Raji (cell line): ENCODE data around the gene CLEC9A.

Experiments
- POLR2A ChIP-seq: IDR thresholded peaks from 2 replicates; pipeline ENCODE4 v1.6.1; 2011; ENCODE audit warnings: low read depth, low read length, control low read depth; ENCODE audit not compliant: insufficient read depth

Gene CLEC9A

DNA sequence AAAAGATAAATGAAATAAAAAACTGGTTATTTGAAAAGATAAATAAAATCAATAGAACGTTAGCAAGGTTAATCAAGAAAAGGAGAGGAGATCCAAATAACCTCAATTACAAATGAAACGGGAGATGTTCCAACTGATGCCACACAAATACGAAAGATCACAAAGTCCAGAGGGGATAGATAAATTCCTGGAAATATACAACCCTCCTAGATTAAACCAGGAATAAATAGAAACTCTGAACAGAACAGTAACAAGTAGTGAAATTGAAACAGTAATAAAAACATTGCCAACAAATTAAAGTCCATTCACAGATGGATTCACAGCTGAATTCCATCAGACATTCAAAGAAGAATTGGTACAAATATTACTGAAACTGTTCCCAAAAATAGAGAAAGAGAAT lies 55.9 kb downstream of the CLEC9A start:
- TF ChIP-seq POLR2A = no peak

DNA sequence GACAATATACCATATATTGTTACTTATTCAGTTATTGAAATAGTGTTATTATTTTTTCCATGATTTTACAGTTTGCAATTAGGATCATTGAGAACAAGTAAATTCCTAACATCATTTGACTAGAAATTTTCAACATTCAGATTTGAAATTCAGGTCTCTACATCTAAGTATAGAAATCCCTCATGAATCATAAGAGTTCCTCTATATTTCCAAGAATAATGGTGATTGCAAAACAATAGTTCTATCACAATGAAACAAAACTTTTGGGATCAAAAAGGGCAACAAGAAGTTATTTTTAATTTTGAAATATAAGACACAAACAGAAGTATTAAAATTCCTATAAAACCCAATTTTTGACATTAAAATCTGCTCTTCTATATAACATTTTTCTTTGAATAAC lies 57.5 kb downstream of the CLEC9A start:
- no peak for TF ChIP-seq POLR2A

GRCh38 chr12:10088955-10089900 lies 58.7 kb downstream of the CLEC9A start:
- TF ChIP-seq POLR2A = no peak

DNA sequence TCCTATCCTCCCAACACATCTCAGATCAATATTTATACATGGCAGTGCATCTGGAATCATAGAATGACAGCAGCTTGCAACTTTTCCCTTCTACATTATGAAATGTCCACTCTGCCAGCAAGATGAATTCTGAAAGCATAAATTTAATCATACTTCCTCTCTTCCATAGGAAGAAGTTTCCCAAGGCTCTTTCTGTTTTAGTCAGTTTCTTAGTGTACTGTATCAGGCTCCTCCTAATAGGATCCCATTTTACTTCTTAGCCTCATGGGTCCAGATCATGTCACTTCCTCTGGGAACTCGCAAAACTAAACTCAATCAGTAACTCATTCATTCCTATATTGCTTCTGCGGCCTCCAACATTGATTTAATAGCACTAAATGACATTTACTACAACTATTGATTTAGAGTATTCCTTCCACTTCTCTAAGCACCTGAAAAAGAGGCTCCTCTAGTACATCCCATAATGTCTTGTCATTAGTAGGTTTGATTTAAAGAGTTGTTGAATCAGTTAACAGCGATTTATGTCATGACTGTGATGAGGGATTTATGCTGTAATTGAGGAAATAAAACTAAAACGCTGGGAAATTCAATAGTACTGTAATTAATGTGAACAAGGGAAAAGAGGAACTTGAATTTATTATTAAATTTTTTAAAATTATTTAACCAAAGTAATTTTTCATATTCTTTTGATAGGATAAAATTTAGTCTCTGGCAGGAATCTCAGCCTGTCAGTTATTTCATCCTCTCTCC lies 64.3 kb downstream of the CLEC9A start:
- TF ChIP-seq POLR2A = no peak

DNA sequence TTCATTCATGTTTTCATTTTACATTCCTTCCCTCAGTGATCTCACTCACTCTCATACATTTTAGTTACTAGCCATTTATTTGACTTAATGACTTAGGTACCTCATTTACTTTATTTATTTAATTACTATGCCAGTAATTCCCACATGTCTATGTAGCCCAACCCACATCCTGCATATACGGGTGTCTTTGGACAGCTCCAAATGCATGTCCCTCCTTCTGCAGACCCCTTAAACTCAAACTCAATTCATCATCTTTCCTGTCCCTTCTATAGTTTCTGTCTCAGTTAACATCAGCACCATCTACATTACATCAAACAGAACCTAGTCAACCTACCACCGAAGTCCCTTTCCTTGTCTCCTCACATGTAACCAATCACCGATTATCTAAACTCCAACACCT lies 65.5 kb downstream of the CLEC9A start:
- TF ChIP-seq POLR2A = no peak

DNA sequence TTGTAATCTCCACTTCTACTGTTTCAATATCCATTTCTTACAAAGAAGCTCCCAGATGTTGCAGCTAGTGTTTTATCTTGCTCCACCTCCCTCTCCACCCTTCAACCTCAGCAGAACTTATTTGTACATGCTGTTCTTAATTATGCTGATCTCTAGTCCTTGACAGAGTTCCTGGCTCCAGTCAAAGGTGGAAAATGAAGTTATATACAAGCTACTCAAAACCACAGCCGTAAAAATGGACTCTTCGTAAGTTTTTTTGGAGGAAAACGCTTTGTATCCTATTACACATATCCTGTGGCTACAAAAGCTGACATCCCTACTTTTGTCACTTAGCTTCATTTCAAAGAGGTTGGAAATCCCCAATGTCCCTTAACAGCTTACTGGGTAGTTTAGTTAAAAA lies 67.0 kb downstream of the CLEC9A start:
- TF ChIP-seq POLR2A = no peak

DNA sequence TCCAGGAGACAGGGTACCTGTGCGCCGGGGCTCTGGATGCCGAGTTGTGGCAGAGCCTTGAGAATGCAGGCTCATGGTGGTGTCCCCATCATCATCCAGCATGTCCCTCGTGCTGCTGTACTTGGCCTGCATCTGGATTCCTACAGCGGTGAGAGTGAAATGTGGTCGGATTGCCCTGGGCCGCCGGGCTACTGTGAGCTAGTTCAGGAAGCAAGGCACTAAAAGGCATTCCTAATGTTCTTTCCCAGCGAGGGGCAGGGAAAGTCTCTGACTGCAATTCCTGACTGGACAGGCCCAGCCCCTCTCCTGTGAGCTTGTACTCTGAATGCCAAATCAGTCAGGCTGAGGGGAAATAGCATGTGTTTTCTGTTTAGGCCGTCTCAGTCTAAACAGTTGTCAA lies 68.3 kb downstream of the CLEC9A start, which contains the start of gene CLEC1A:
CLEC1A (minus strand) TSS at position 195 of the 400 bp plus-strand sequence; CDS start at position 132, 63 bp downstream.
- TF ChIP-seq POLR2A = no peak

DNA sequence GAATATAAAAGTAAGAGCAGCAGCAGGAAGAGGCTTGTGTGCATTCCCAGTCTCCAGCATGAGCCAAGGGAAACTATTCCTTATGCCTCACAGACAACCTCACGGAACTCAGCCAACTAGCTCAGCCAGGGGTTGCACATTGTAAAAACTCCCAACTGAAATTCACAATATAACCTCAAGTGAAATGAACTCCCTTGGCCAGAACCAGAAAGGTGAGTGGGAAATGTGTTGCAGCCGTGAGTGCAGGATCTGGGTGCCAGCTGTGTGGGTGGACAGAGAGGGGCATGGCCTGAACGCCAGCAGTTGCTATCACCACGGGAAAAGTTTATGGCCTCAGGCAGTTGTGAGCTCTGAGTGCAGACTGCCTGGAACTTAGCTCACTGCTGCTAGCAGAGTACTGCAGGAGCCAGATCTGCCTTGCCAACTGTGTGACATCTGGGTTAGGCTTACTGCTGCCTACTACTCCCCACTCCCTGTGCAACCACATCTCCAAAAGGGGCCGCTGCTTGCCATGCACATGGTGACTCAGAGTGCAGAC lies 70.6 kb downstream of the CLEC9A start:
- no peak for TF ChIP-seq POLR2A

DNA sequence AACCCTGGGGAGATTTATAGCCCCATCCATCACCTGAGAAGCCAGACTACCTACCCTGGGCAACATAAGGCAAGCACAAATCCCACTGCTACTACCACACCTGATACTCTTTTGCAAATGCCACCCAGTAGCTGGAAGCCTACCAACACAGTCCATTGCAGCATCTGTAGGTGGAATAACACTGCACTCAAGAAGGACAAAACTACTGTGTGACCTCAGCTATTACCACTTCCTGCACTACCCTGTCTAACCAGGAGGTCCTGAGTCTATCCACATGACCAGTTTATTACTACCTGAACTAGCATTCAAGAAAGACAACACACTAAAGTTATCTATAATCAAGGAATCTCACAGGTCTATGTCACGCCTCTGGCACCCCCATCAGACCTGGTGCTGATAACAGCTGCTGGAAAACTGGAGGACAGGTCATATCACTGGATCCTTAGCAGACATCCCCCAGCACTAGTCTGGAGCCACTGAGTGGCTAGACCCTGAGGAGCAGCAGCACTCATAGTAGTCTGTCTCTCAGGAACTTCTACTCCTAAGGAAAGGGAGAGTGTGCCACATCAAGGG lies 71.3 kb downstream of the CLEC9A start:
- TF ChIP-seq POLR2A = no peak

DNA sequence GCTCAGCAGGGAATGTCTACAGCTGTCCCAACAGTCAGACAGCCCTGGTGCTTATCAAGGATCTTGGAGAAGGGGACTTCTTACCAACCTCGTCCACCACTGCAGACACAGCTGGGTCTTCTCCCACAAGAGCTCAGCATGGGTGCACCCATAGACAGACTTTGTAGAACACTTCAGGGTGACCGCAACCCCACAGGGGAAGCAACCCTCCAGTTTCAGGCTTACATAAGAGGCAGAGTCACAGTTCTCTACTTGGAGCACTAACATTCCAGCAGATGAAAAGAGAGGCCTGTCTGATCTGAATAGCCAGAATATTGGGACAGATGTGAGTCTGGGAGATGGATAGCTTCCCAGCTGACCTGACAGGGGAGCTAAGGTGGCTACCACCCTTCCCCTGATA lies 71.8 kb downstream of the CLEC9A start:
- TF ChIP-seq POLR2A = no peak

GRCh38 chr12:10110256-10110844 lies 79.9 kb downstream of the CLEC9A start:
- no peak for TF ChIP-seq POLR2A

- TF ChIP-seq POLR2A = no peak
Measured at GRCh38 chr12:10111451-10111850, 81.0 kb downstream of the CLEC9A start.

- TF ChIP-seq POLR2A = no peak
Measured at GRCh38 chr12:10113075-10113474, 82.6 kb downstream of the CLEC9A start.

DNA sequence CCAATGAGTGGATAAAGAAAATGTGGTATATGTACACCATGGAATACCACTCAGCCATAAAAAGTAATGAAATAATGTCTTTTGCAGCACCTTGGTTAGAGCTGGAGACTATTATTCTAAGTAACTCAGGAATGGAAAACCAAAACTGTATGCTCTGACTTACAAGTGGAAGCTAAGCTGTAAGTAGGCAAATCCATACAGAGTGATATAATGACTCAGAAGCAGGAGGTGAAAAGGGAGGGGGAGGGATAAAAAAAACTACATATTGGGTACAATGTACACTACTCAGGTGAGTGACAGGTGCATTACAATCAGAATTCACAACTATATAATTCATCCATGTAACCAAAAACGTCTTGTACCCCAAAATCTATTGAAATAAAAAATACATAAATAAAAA lies 83.4 kb downstream of the CLEC9A start:
- TF ChIP-seq POLR2A = no peak

- TF ChIP-seq POLR2A = no peak
Measured at GRCh38 chr12:10115311-10115710, 84.8 kb downstream of the CLEC9A start.
